Measurements from ENCODE around the gene TRAM2.

DNA sequence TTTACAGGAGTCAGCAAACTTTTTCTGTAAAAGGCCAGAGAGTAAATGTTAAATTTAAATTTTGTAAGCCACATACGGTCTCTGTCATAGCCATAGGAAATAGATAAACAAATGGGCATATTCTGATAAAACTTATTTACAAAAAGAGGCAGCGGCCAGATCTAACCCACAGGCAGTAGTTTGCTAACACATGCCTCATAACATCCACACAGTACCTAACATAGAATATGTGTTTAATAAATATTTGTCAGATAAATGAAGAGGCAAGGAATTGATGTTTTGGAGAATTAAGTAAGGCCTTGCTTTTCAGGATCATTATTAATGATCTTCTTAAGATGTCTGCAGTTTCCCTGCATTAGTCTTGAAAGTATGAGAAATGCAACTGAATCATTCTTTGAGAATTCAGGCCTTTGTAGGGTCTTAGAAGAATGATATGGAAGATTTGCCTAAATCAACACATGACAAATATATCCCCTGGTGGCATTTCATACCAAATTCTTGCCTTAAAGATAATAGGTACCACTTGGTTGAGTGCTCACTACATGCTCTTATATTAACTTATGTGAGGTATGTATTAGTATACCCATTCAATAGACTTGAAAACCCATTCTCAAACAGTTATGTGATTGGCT, 39.3 kb upstream of the TRAM2 start:
- TF ChIP-seq, protein P1, sequence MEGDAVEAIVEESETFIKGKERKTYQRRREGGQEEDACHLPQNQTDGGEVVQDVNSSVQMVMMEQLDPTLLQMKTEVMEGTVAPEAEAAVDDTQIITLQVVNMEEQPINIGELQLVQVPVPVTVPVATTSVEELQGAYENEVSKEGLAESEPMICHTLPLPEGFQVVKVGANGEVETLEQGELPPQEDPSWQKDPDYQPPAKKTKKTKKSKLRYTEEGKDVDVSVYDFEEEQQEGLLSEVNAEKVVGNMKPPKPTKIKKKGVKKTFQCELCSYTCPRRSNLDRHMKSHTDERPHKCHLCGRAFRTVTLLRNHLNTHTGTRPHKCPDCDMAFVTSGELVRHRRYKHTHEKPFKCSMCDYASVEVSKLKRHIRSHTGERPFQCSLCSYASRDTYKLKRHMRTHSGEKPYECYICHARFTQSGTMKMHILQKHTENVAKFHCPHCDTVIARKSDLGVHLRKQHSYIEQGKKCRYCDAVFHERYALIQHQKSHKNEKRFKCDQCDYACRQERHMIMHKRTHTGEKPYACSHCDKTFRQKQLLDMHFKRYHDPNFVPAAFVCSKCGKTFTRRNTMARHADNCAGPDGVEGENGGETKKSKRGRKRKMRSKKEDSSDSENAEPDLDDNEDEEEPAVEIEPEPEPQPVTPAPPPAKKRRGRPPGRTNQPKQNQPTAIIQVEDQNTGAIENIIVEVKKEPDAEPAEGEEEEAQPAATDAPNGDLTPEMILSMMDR (IDR thresholded peaks at IDR 0.05) = no peak
- TF ChIP-seq EP300 (IDR thresholded peaks at IDR 0.05) = no peak

Measured in tibial nerve (tissue), 4 donors.